IPS-20b (cell line): ENCODE results near the gene SYT11.
"Not testable (repeated sequence)": the region's sequence is repeated elsewhere in the genome, so short reads cannot be mapped to it uniquely, and the experiment has no call there.

Experiments
- H3K27ac ChIP-seq: one replicate; pipeline ENCODE4 v1.5.1; 2013; ENCODE audit warnings: low read length
- H3K27me3 ChIP-seq: 2 replicates; pipeline ENCODE4 v1.6.1; 2013; ENCODE audit warnings: mild to moderate bottlenecking, low read length, inconsistent platforms; ENCODE audit not compliant: insufficient read depth
- H3K36me3 ChIP-seq: 2 replicates; pipeline ENCODE4 v1.6.1; 2013; ENCODE audit warnings: low read depth, mild to moderate bottlenecking, inconsistent platforms, low read length, moderate library complexity; ENCODE audit not compliant: insufficient read depth
- H3K4me1 ChIP-seq: 2 replicates; pipeline ENCODE4 v1.6.1; 2013; ENCODE audit warnings: mild to moderate bottlenecking, control low read depth, inconsistent platforms, low read length, moderate library complexity; ENCODE audit not compliant: insufficient read depth
- H3K4me3 ChIP-seq: 2 replicates; pipeline ENCODE4 v1.5.1; 2013; ENCODE audit warnings: mild to moderate bottlenecking, low read length, inconsistent platforms
- H3K9ac ChIP-seq: 2 replicates; pipeline ENCODE4 v1.6.1; 2013; ENCODE audit warnings: low read depth, mild to moderate bottlenecking, inconsistent platforms, low read length, moderate library complexity
- H3K9me3 ChIP-seq: 2 replicates; pipeline ENCODE4 v1.6.1; 2013; ENCODE audit warnings: mild to moderate bottlenecking, low read depth, low read length, inconsistent platforms; ENCODE audit not compliant: insufficient read depth

SYT11 gene

DNA sequence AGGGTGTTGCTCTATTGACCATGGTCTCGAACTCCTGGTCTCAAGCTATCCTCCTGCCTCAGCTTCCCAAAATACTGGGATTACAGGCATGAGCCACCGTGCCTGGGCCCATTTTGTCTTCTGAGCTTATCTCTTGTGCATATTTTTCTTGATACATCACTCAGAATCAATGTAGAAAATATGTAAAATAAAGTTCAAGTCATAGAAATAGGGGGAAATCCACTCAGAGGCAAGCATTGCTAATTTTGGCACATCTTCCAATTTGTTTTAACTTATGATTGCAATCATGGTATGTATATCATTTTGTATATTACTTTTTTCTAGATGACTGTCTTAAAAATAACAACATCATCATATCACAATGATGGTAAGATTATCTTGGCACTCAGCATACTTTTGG lies 30.2 kb downstream of the SYT11 start:
- Histone ChIP-seq H3K4me1 (no peaks in the 10 kb centered on the region), H3K27ac (no peak overlapping the region), H3K9me3 (no peaks in the 10 kb centered on the region), H3K36me3 (no peaks in the 10 kb centered on the region), H3K4me3 (no peak overlapping the region), H3K27me3 (no peaks in the 10 kb centered on the region), H3K9ac (no peak overlapping the region)

DNA sequence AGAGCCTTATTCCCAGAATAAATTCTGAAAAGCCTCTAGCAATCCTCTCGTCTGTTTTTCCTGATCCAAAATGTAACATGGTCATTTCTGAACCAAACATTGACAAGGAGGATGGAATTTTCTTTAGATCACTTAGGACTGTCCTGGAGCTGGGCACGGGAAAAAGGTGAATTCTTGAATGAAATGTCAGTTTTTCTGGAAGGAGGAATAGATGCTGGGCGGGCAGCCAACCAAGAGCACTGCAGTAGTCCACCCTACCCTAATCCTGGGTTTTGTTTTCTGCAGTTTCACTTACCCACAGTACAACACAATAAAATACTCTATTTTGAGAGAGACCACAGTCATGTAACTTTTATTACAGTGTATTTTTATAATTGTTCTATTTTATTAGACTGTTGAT lies 30.9 kb downstream of the SYT11 start:
- Histone ChIP-seq H3K9me3 (no peaks in the 10 kb centered on the region), H3K27ac (no peak overlapping the region), H3K4me3 (no peak overlapping the region), H3K9ac (no peak overlapping the region), H3K36me3 (no peaks in the 10 kb centered on the region), H3K4me1 (no peaks in the 10 kb centered on the region), H3K27me3 (no peaks in the 10 kb centered on the region)

DNA sequence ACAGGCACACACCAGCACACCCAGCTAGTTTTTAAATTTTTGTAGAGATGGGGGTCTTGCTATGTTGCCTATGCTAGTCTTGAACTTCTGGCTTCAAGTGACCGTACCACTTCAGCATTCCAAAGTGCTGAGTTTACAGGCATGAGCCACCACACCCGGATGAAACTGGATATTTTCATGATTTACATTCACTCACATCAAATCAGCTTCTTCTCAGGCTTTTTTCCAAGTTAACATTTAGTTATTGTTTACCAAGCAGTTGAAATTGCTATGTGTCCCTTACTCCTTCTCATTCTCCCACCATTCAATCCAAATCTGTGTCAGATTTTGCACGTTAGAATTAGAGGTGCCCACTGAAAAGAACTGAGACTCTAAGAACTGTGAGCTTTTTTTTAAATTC lies 33.4 kb downstream of the SYT11 start:
- no peak overlapping the region for H3K27ac ChIP-seq
- no peak overlapping the region for H3K4me3 ChIP-seq
- peaks cover 11% of the 10 kb centered on the region for H3K36me3 ChIP-seq
- H3K27me3 ChIP-seq, result no peaks in the 10 kb centered on the region
- no peaks in the 10 kb centered on the region for H3K9me3 ChIP-seq
- no peak overlapping the region for H3K9ac ChIP-seq
- H3K4me1 ChIP-seq, result no peaks in the 10 kb centered on the region

DNA sequence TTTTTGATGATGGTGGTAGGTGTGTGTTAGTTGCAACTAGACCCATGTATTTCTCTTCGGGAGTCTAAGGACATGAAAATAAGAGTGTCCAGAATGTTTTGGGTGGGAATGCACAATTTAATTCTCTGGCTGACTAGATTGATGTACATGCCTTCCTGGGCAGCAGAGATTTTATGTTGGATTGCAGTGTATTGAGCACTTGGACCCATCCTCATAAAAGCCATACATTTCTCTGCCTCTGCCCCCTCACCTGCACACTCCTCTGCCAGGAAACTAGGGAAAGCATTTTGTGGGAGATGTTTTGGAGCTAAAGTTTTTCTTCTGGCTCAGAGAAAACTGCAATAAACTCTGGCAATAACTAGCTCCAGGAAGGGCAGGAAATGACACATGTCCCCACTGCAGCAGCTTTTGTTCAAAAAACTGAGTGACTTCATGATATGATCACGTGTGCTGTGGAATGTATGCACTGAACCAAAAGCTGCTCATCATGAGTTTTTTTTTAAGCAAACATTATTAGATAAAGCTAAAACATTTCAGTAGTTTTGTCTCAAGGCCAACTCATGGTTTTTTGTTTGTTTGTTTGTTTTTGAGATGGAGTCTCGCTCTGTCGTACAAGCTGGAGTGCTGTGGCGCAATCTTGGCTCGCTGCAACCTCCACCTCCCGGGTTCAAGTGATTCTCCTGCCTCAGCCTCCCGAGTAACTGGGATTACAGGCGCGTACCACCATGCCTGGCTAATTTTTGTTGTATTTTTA lies 34.2 kb downstream of the SYT11 start:
- H3K27me3 ChIP-seq, result no peaks in the 10 kb centered on the region
- H3K4me3 ChIP-seq, result no peak overlapping the region
- peaks cover 16% of the 10 kb centered on the region for H3K36me3 ChIP-seq
- H3K9ac ChIP-seq, result no peak overlapping the region
- no peak overlapping the region for H3K27ac ChIP-seq
- H3K9me3 ChIP-seq, result no peaks in the 10 kb centered on the region
- H3K4me1 ChIP-seq, result no peaks in the 10 kb centered on the region

DNA sequence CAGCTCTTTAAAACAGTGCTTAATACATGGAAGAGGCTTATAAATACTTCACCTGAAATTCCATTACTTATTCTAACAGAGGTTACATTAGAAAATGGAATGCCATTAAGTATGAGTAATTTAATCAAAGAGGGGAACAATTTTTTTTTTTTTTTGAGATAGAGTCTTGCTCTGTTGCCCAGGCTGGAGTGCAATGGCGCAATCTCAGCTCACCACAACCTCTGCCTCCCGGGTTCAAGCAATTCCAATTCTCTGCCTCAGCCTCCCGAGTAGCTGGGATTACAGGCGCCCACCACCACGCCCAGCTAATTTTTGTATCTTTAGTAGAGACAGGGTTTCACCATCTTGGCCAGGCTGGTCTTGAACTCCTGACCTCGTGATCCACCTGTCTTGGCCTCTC lies 36.2 kb downstream of the SYT11 start:
- not testable (repeated sequence) for H3K4me3 ChIP-seq, H3K4me1 ChIP-seq, H3K9ac ChIP-seq, H3K27me3 ChIP-seq, H3K9me3 ChIP-seq, H3K27ac ChIP-seq
- peaks cover 37% of the 10 kb centered on the region for H3K36me3 ChIP-seq

DNA sequence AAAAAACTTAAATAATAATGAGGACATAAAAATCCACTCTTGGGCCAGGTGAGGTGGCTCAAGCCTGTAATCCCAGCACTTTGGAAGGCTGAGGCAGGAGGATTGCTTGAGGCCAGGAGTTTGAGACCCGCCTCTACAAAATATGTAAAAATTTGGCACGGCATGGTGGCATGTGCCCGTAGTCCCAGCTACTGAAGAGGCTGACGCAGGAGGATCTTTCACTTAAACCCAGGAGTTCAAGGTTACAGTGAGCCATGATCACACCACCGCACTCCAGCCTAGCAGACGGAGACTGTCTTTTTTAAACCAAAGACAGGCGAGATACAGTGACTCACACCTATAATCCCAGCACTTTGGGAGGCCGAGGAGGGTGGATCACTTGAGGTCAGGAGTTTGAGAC lies 37.1 kb downstream of the SYT11 start:
- not testable (repeated sequence) for H3K9me3 ChIP-seq, H3K27ac ChIP-seq, H3K4me3 ChIP-seq, H3K4me1 ChIP-seq, H3K27me3 ChIP-seq, H3K9ac ChIP-seq
- H3K36me3 ChIP-seq, result peaks cover 46% of the 10 kb centered on the region

DNA sequence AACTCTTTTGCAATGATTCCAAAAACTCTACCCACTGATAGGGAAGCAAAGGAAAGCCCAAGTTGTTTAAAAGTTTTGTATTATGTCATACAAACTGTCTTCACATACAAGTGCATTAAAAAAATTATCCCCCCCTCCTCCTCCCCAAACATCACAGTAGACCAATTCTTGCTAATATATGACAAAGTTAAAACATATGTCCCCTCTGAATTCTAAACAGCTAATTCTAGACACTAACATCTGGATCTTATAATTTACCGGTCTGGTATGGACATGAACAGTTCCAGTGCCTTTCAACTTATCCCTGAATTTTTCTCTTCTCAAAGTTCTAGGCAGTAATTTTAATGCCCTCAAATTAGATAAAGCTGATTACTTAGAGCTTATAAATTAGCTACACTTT lies 38.4 kb downstream of the SYT11 start:
- peaks cover 51% of the 10 kb centered on the region for H3K36me3 ChIP-seq
- no peak overlapping the region for H3K27ac ChIP-seq
- H3K9me3 ChIP-seq, result no peaks in the 10 kb centered on the region
- no peaks in the 10 kb centered on the region for H3K27me3 ChIP-seq
- no peaks in the 10 kb centered on the region for H3K4me1 ChIP-seq
- no peak overlapping the region for H3K4me3 ChIP-seq
- no peak overlapping the region for H3K9ac ChIP-seq

DNA sequence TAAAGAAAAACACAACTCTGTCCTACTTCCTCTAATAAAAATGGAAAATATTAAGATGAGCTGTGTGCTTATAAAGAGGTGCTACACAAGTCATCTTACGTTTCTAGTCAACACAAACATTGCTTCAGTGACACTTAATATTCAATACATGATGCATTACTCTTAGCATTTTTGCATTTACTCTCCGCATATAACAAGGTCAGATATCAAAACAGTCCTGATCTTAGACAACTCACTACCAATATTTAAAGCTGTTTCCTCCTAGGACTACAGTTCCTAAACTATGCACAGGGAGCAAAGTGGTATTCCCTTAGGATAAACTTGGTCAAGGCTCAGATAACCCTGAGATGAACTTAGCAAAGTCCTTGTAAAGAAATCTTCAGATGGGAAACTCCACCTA lies 39.5 kb downstream of the SYT11 start:
- Histone ChIP-seq H3K27me3 (no peaks in the 10 kb centered on the region), H3K9ac (no peak overlapping the region), H3K9me3 (no peaks in the 10 kb centered on the region), H3K27ac (no peak overlapping the region), H3K4me1 (no peaks in the 10 kb centered on the region), H3K4me3 (no peak overlapping the region), H3K36me3 (peaks cover 59% of the 10 kb centered on the region)

DNA sequence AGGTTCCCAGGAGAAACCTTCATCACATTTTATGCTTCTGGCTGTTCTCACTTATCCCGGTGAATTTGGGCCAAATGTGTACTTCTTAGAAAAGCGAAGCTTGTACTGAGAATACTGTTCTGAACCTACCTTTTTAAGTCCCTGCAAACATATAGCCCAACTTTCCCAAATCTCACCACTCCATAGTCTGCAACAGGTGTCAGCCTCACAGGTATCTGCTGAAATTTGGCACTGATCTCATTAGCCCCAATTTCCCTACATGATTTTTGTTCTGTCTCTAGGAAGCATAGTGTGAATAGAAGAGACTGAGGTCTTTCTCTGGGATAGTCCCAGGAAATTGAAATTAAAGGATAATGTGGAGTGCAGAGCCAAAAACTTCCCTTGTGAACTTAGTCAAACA lies 40.3 kb downstream of the SYT11 start:
- Histone ChIP-seq H3K9ac (no peak overlapping the region), H3K4me1 (no peaks in the 10 kb centered on the region), H3K9me3 (no peaks in the 10 kb centered on the region), H3K4me3 (no peak overlapping the region), H3K27ac (no peak overlapping the region), H3K27me3 (no peaks in the 10 kb centered on the region), H3K36me3 (peaks cover 67% of the 10 kb centered on the region)

DNA sequence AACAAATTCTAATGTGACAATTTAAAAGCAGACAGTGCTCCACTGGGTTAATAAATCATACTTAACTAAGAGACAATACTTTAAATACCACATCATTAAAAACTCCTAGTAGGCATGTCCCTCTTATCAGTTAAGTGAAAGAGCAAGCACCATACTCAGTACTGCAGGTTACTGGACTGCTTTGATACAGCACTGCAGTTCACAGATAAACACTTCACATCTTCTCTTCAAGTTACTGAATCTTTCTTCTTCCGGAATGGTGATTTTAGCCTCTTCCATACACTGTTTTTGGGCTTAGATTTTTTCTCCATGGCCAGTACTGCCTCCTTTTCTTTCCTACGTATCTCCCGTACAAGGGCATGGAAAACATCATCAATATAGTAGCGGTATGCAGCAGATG lies 40.8 kb downstream of the SYT11 start:
- no peak overlapping the region for H3K9ac ChIP-seq
- no peaks in the 10 kb centered on the region for H3K4me1 ChIP-seq
- H3K27ac ChIP-seq, result no peak overlapping the region
- H3K36me3 ChIP-seq, result peaks cover 72% of the 10 kb centered on the region
- H3K27me3 ChIP-seq, result no peaks in the 10 kb centered on the region
- H3K4me3 ChIP-seq, result no peak overlapping the region
- no peaks in the 10 kb centered on the region for H3K9me3 ChIP-seq

DNA sequence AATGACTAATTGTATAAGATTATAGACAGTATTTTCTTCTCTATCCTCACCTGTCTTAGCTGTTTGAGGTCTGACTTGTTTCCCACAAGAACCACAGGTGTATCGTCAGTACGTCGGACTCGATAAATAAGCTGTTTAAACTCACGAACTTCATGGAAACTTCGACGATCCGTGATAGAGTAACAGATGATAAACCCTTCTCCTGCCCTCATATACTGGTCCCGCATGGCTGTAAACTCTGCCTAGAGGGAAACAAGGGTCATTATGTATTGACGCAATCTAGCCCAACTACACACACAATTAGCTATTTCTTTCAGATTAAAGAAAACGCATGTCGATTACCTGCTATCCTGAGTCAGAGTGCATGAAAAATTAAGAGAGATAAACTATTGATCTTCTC lies 44.9 kb downstream of the SYT11 start:
- H3K4me3 ChIP-seq, result no peak overlapping the region
- H3K27ac ChIP-seq, result no peak overlapping the region
- H3K4me1 ChIP-seq, result no peaks in the 10 kb centered on the region
- H3K36me3 ChIP-seq, result peaks cover 79% of the 10 kb centered on the region
- H3K27me3 ChIP-seq, result no peaks in the 10 kb centered on the region
- H3K9ac ChIP-seq, result no peak overlapping the region
- no peaks in the 10 kb centered on the region for H3K9me3 ChIP-seq

DNA sequence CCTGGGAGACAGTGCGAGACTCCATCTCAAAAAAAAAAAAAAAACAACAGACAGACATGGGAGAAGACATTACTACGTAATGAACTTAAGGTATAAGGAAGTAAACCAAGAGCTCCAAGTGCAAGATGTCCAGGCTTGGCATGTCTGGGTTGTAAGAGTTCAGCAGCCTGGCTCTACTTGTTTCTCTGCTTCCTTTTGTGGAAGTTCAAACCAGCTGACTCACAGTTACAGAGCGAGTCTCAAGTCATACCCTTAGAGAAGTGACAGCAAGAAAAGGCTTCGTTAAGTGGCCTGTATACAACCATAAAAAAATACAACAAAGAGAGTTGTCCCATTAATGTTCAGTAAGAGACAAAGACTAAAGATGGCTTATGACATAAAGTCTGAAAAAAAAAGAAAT lies 50.5 kb downstream of the SYT11 start:
- H3K9me3 ChIP-seq, result no peaks in the 10 kb centered on the region
- H3K36me3 ChIP-seq, result peaks cover 71% of the 10 kb centered on the region
- no peak overlapping the region for H3K27ac ChIP-seq
- H3K9ac ChIP-seq, result no peak overlapping the region; the same call in 1 of the 2 replicates
- H3K4me1 ChIP-seq, result peaks cover 3% of the 10 kb centered on the region; the same call in 1 of the 2 replicates
- peak overlapping the region; percentile 84 for H3K4me3 ChIP-seq
- no peaks in the 10 kb centered on the region for H3K27me3 ChIP-seq
